Nephron progenitor cell (in vitro differentiated cells): ENCODE results near the gene SLC49A4.

Source experiments
- DNase-seq: peaks from one replicate; pipeline ENCODE4 v3.0.0; 2021
- H3K27ac Mint-ChIP-seq: 2 replicates; pipeline ENCODE4 v1.8.0; 2021; ENCODE audit warnings: mild to moderate bottlenecking, moderate library complexity, mixed read lengths
- H3K27me3 Mint-ChIP-seq: 2 replicates; pipeline ENCODE4 v1.8.0; 2021; ENCODE audit warnings: mild to moderate bottlenecking, low read depth, mixed read lengths; ENCODE audit not compliant: poor library complexity
- H3K36me3 Mint-ChIP-seq: 2 replicates; pipeline ENCODE4 v1.8.0; 2021; ENCODE audit warnings: low read depth, mixed read lengths
- H3K4me1 Mint-ChIP-seq: 2 replicates; pipeline ENCODE4 v1.8.0; 2021; ENCODE audit warnings: mixed read lengths
- H3K4me3 Mint-ChIP-seq: 2 replicates; pipeline ENCODE4 v1.8.0; 2021; ENCODE audit warnings: mild to moderate bottlenecking, moderate library complexity, mixed read lengths
- H3K9me3 Mint-ChIP-seq: 2 replicates; pipeline ENCODE4 v1.8.0; 2021; ENCODE audit warnings: mild to moderate bottlenecking, moderate library complexity, mixed read lengths
- TF ChIP-seq, protein P1 (sequence below): fragments of 200-600 bp; sonication (generic); IDR thresholded peaks from 2 replicates; pipeline ENCODE4 v1.5.0; 2021; ENCODE audit warnings: antibody characterized with exemption

SLC49A4 gene

GRCh38 chr3:122758877-122759560 lies 35.9 kb upstream of the SLC49A4 start:
- H3K4me1 Mint-ChIP-seq = no peaks in the 10 kb centered on the region
- H3K27me3 Mint-ChIP-seq = no peaks in the 10 kb centered on the region
- no peak overlapping the region for H3K27ac Mint-ChIP-seq
- H3K36me3 Mint-ChIP-seq = peaks cover 10% of the 10 kb centered on the region
- no peaks in the 10 kb centered on the region for H3K9me3 Mint-ChIP-seq
- TF ChIP-seq, protein P1, sequence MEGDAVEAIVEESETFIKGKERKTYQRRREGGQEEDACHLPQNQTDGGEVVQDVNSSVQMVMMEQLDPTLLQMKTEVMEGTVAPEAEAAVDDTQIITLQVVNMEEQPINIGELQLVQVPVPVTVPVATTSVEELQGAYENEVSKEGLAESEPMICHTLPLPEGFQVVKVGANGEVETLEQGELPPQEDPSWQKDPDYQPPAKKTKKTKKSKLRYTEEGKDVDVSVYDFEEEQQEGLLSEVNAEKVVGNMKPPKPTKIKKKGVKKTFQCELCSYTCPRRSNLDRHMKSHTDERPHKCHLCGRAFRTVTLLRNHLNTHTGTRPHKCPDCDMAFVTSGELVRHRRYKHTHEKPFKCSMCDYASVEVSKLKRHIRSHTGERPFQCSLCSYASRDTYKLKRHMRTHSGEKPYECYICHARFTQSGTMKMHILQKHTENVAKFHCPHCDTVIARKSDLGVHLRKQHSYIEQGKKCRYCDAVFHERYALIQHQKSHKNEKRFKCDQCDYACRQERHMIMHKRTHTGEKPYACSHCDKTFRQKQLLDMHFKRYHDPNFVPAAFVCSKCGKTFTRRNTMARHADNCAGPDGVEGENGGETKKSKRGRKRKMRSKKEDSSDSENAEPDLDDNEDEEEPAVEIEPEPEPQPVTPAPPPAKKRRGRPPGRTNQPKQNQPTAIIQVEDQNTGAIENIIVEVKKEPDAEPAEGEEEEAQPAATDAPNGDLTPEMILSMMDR = no peak
- H3K4me3 Mint-ChIP-seq = no peak overlapping the region
- DNase-seq = no peak

- Mint-ChIP-seq H3K27ac (no peak overlapping the region), H3K9me3 (no peaks in the 10 kb centered on the region), H3K4me1 (no peaks in the 10 kb centered on the region), H3K27me3 (no peaks in the 10 kb centered on the region), H3K36me3 (no peaks in the 10 kb centered on the region), H3K4me3 (no peak overlapping the region)
- DNase-seq = peak; percentile 5
- TF ChIP-seq, protein P1 = no peak
Measured at GRCh38 chr3:122760453-122761271, 34.2 kb upstream of the SLC49A4 start.

- H3K36me3 Mint-ChIP-seq = peaks cover 9% of the 10 kb centered on the region
- no peak overlapping the region for H3K27ac Mint-ChIP-seq
- peaks cover 2% of the 10 kb centered on the region for H3K27me3 Mint-ChIP-seq
- TF ChIP-seq, protein P1 = no peak
- H3K4me3 Mint-ChIP-seq = no peak overlapping the region
- no peak for DNase-seq
- no peaks in the 10 kb centered on the region for H3K9me3 Mint-ChIP-seq
- peaks cover 3% of the 10 kb centered on the region for H3K4me1 Mint-ChIP-seq
Measured at GRCh38 chr3:122766430-122766829, 28.4 kb upstream of the SLC49A4 start.

DNA sequence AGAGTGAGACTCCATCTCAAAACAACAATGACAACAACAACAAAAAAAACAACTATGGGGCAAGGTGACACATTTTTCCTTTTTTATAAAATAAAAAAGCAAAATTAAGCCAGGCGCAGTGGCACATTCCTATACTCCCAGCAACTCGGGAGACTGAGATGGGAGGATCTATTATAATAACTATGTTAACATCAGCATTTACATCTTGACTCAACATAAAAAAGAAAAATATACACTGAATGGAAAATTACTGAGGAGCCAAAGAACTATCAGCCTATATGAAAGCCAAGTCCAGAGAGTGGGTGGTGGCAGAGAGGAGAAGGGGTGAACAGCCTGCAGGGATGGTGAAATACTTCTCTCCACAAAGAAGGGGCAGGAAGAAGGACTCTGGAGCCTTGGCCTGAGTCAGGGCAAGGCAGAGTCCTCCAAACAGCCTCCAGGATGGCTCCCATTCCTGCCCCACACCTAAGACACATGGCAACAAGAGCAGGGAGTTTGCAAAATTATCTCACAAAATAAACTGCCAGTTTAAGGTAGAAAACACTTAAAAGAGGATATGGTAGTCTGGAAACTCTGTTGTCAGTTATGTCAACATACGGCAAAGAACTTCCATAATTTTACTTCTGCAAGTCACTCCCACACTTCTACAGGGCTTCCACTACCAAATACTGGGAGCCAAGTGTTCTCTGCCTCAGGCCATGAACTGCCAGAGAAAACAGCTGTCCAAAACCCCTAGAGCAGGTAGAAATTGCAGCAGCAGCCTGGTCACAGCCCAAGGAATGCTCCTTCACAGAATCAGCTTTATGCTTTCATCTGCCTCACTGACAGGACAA lies 27.1 kb upstream of the SLC49A4 start:
- Mint-ChIP-seq H3K4me1 (peaks cover 3% of the 10 kb centered on the region), H3K36me3 (peaks cover 9% of the 10 kb centered on the region), H3K4me3 (no peak overlapping the region), H3K9me3 (no peaks in the 10 kb centered on the region), H3K27ac (peak overlapping the region; percentile 67), H3K27me3 (peaks cover 2% of the 10 kb centered on the region)
- TF ChIP-seq, protein P1 = no peak
- DNase-seq = no peak

DNA sequence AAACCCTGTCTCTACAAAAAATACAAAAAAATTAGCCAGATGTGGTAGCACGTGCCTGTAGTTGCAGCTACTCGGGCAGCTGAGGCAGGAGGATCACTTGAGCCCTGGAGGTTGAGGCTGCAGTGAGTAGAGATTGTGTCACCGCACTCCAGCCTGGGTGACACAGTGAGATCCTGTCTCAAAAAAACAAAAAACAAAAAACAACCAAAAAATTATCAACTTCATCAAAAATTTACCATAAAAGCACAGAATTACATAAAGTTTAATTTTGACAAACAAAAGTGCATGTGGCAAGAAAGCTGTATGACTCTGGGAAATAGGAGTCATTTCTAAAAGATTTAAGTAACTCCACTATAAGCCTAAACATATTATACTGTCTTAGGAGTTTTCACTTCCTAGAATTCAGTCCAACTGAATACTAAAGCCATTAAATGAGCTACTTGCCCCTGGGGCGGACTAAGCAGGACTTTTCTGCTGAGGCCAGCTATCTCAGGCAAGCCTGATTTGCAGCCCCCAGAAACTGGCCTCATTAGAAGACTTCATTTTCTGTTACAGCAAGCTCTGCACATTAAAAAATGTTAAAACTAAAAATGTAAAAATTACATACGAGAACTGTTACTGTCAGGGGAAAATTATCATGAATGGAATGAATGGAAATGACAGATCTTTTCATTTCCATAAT lies 24.2 kb upstream of the SLC49A4 start:
- no peak for DNase-seq
- TF ChIP-seq, protein P1 = no peak
- H3K9me3 Mint-ChIP-seq = no peaks in the 10 kb centered on the region

More for the DNA sequence above, 24.2 kb upstream of the SLC49A4 start:
- Mint-ChIP-seq H3K4me1 (peaks cover 3% of the 10 kb centered on the region), H3K27me3 (peaks cover 2% of the 10 kb centered on the region), H3K36me3 (peaks cover 9% of the 10 kb centered on the region), H3K4me3 (no peak overlapping the region), H3K27ac (no peak overlapping the region)
